ENCODE data around the gene GNB1.
A peak's percentile ranks its signal among the peaks of the same experiment; 100 is the strongest.

Gene GNB1

GRCh38 chr1:1922702-1922955 is 31.7 kb upstream of the GNB1 start:
- DNase-seq: no peak

DNA sequence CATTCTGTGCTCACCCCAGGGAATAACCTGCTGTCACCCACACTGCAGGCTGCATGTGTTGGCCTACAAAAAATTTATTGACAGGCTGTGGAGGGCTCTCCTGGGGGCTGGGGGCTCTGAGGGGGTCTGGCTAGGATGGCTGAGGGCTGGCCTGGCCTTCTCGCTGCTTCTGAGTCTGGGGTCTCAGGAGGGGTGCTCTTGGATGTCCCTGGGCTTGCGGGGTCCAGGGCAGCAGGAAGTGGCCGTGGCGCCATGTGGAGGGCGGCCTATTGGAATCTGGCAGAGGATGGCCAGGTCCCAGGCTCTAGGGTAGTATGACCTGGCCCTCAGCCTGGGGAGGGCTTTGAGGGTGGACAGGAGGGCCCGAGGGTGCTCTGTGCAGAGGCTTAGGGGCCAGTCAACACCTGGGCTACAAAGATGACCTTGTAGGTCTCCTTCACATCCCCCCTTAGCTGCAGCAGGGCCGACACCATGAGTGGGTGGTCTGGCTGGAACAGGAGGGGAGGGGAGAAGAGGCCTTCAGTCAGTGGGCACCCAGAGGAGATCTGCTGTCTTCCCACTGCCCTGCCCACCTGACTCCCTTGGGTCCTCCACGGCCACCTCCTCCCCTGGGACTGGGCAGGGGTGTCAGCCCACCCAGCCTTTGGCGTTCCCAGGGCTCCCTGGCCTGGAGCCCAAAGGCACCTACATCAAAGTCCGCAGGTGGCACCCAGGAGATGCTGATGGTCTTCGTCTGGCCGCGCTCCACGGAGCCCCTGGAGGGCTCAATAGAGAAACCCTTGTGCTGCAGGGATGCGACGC is 31.2 kb upstream of the GNB1 start:
- DNase-seq: no peak

DNA sequence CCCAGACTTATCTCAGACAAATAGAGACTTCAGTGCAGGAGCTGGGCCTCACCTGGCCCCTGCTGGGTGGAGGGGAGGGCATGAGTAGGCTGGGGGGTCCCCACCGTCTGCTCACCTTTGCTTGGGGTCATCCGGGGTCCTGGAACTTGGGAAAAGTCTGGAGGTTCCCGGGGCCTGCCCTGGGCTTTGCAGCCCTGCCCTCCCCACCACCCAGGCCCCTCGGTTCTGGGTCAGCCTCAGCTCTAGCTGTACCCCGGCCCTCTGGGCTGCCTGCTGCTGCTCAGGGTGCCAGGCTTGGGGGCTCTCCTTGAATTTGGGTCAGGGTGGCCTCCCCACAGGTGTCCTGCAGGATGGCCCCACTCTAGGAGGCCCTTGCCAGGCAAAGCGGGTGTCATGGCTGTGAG is 30.6 kb upstream of the GNB1 start:
- no peak for DNase-seq

GRCh38 chr1:1920608-1921458 is 29.9 kb upstream of the GNB1 start:
- DNase-seq: no peak

DNA sequence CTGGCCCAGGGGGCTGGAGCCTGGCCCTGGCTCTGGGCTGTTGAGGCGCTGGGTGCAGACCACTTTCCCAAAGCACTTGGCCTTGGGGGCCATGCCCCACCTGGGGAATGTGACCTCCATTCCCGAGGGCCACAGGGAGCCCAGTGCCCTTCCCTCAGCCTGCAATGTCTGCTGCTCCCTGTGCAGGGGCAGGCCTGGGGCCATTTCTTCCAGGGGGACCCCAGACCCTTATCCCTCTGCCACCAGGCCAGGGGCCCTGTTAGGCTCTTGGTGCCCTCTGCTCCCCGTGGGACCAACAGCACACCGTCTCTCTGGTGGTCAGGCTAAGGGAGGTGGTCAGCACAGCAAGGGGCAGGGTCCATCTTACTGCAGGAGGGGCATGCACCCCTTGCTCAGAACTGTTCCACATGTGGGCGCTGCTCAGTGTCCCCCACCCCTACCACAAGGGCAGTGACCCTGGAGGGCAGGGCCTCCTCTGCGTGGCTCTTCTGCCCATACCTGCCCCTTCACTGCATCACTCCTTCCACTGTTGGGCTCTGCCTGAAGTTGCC is 29.2 kb upstream of the GNB1 start:
- DNase-seq: no peak

- DNase-seq: peak; percentile 97
These were observed 28.6 kb upstream of the GNB1 start for GRCh38 chr1:1919304-1920056.

DNA sequence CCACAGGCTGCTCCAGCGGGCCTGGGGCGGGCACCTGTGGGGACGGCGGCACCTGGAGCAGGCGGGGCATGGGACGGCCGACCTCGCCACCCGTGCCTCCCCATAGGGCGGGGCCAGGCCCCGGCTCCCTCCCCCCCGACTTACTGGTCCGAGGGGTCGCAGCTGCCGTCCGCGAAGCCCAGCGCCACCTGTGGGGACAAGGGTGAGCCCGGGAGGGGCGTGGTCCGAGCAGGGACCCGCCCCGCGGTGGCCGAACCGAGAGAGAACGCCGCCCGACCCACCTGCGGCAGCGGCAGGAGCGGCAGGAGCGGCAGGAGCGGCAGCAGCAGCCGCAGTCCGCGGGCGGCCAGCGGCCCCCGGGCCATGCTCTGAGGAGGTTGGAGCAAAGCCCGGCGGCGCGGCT is 28.0 kb upstream of the GNB1 start, which contains the start of gene TMEM52:
Gene TMEM52 (minus strand): TSS at position 379 of the 403 bp plus-strand sequence. CDS start 14 bp downstream, at position 365.
- no peak for DNase-seq

GRCh38 chr1:1917995-1918900 is 27.4 kb upstream of the GNB1 start:
- DNase-seq: no peak

DNA sequence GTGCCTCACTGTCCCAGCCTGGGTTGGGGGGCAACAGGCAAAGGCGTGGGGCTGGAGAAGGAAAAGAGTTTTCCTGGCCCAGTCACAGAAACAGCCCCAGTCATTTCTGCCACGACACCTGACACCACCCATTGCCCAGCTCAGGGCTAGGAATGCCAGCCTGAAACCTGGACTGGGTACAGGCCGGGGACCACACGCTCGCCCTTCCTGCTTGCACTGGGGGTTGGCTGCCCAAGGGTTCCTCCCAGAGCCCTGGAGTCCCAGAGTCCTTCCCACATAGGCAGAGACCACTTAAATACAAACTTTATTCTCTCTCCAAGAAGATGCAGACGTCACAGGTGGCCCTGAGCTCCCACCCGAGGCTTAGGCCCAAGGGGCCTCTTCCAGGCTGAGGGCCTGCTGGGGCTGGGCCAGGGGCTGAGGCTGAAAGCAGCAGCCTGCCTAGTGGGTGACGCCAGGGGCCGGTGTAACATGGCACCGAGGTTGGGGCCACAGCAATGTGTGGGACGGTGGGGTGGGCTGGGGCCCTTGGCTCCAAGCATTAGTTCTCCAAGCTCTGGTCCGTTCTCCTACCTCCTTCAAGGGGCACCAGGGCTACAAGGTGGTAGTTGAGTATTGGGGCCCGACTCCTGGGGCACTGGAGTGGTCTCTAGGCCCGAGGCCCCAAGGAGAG is 26.6 kb upstream of the GNB1 start:
- DNase-seq: no peak

- DNase-seq: no peak
These were observed 26.0 kb upstream of the GNB1 start for GRCh38 chr1:1916851-1917251.

- DNase-seq: no peak
These were observed 25.3 kb upstream of the GNB1 start for GRCh38 chr1:1915911-1916840.

- no peak for DNase-seq
These were observed 24.2 kb upstream of the GNB1 start, which contains the start of gene CALML6 for GRCh38 chr1:1914971-1915692. Gene CALML6 (plus strand): TSS chr1:1915260. CDS start chr1:1915281, 21 bp downstream.

DNA sequence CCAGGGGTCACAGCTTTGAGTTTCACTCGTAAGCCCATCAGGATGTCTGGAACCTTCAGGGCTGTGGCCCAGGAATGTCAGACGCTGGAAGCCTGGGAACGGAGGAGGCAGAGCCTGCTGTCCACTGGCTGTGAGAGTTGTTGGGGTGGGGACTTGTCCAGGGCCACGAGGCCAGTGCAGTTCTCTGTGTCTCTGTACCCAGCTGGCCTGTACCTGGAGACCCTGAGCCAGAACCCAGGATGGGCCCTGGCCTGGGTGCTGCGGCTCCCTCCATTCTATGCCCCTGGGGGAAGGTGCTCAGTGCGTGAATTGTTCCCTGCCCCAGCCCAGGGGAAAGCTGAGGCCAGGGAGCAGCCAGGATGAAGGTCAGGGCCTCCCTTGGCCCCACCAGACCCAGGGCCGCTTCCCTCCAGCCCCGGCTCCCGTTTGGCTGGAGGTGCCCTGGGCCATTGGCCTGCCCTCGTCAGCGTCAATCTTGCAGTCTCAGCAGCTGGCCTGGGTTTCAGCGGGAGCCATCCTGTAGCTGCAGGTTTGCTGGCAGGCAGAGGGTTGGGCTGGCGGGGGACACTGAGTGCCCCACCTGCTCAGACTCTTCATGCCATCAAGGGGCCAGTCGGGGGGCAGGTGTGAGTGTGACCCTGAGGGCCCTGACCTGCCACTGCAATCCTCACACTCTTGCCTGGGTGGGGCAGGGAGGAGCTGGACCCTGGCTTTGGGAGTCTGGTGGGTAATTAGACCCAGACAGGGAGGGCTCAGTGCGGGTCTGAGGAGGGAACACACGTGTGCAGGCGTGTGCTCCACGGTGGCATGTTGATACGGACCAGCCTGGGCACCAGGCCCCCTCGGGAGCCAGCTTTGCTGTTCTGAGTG is 23.4 kb upstream of the GNB1 start:
- no peak for DNase-seq

GRCh38 chr1:1911350-1912041 is 20.6 kb upstream of the GNB1 start:
- no peak for DNase-seq

DNA sequence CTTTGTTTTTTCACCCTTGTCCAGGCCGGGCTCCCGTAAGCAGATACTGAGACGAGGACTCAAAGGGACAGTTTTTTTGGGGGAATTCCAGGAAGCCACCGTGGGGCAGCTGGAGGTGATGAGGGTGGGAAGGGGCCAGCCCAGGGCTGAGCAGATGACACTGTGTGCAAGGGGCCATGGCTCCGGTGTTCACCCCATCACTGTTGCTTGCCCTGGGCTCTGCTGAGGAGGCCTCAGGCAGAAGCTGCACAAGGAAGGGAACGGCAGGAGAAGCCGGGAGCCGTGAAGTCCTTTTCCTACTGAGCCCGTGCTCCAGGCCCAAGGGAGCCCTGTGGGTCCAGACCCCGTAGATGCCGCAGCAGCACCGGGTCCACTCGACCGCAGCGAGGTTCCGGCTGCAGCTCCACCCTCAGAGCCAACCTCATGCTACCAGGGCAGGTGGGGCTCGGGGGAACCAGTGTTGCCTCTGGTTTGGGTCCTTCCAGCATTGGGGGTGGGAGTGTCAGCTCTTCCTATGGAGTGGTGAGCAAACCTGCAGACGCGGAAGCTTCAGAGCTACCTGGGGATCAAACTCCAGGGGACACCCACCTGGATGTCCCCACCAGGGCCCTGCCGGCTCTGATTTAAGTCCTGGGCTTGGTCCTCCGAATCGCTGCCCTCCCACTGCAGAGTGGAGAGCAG is 19.9 kb upstream of the GNB1 start:
- no peak for DNase-seq

GRCh38 chr1:1910033-1910465 is 19.2 kb upstream of the GNB1 start:
- DNase-seq: no peak

DNA sequence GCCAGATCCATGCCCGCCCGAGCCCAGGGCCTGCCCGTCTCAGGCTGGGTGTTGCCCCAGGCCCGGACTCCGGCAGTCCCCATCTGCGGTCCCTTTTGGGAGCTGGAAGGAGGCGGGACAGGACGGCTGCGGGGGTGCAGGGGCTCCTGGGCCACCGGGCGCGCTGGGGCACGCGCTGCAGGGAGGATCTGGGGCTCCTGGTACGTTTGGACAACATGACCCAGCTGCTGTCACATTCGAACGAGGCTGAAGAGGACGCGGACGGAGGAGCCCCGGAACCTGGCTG is 17.6 kb upstream of the GNB1 start:
- DNase-seq: no peak

All from NCI-H1105 treated with DMSO at 0.1 percent for 48 hours (cell line).